ENCODE results near the gene PLB1.

- no peak for TF ChIP-seq CEBPB (IDR thresholded peaks at IDR 0.05)
- TF ChIP-seq MAX (IDR thresholded peaks at IDR 0.05) = no peak
- no peak for TF ChIP-seq CREB1 (IDR thresholded peaks at IDR 0.05; ENCODE audit: low read depth)
Measured at GRCh38 chr2:28447086-28447485, 48.8 kb upstream of the PLB1 start.
